GM10266 (cell line): ENCODE measurements around the gene KIFAP3.

Experiments used
- DNase-seq: peaks from one replicate; pipeline ENCODE4 v3.0.0; 2012; ENCODE audit errors: extremely low spot score
- TF ChIP-seq, protein P1 (sequence below): IDR thresholded peaks from 2 replicates; pipeline ENCODE4 v1.5.1; 2012; ENCODE audit warnings: mild to moderate bottlenecking, low read depth; ENCODE audit not compliant: control insufficient read depth, insufficient read depth; ENCODE audit errors: missing control alignments

KIFAP3 gene

DNA sequence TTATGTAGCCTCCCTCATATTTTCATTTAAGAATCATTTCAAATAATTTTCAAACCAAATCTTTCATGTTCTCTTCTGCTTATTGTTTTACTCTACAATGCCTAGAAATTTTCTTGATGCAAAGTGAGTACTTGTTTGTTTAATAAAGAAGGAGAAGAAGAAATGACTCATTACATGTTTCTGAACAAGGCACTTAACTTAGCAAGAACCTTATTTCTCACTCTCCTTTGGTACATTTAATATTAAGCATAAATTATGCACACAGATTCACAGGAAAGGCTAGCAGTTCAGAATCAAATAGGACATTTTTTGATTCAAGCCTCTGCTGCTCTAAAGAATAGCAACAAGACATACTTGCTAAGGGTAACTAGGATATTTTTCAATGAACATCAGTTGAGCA, 189.9 kb downstream of the KIFAP3 start:
- DNase-seq = no peak
- TF ChIP-seq, protein P1, sequence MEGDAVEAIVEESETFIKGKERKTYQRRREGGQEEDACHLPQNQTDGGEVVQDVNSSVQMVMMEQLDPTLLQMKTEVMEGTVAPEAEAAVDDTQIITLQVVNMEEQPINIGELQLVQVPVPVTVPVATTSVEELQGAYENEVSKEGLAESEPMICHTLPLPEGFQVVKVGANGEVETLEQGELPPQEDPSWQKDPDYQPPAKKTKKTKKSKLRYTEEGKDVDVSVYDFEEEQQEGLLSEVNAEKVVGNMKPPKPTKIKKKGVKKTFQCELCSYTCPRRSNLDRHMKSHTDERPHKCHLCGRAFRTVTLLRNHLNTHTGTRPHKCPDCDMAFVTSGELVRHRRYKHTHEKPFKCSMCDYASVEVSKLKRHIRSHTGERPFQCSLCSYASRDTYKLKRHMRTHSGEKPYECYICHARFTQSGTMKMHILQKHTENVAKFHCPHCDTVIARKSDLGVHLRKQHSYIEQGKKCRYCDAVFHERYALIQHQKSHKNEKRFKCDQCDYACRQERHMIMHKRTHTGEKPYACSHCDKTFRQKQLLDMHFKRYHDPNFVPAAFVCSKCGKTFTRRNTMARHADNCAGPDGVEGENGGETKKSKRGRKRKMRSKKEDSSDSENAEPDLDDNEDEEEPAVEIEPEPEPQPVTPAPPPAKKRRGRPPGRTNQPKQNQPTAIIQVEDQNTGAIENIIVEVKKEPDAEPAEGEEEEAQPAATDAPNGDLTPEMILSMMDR = no peak

DNA sequence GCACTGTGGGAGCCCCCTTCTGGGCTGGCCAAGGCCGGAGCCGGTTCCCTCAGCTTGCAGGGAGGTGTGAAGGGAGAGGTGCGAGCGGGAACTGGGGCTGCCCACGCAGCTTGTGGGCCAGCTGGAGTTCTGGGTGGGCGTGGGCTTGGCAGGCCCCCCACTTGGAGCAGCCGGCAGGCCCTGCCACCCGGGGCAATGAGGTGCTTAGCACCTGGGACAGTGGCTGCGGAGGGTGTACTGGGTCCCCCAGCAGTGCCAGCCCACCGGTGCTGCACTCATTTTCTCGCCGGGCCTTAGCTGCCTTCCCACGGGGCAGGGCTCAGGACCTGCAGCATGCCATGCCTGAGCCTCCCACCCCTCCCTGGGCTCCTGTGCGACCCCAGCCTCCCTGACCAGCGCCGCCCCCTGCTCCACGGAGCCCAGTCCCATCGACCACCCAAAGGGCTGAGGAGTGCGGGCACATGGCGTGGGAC, 192.4 kb downstream of the KIFAP3 start:
- DNase-seq = no peak
- TF ChIP-seq, protein P1 = no peak

DNA sequence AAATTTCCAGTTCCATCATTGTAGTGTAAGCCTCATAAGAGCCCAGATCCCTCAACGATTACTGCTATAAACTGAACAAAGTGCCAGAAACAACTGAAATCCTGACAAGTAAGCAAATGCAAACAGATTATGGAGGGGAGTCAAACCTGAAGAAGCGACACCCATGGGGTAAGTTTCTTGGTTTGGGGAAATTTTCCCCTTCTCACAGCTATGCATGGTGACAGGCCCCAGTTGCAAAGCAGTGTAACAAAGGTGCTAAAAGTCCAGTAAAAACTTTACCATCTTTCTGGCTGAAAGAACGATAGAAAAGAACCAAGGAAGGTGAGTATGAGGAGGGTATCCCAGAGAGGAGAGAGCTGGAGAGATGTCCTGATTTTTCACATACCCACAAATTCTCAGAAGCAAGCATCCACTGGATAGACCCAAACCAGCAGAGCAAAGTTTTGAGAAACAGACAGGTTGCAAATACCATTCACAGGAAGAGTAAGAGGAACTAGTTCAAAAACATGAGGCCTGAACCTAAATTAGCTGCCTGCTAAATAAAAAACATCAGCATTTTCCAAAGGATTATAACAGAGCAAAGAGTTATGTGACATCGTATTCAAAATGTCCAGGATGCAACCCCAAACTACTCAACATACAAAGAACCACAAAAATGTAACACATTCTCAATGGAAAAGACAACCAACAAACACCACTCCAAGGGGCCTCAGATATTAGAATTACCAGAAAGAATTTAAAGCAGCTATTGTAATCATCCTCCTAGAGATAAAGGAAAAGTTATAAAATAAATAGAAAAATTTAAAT, 195.3 kb downstream of the KIFAP3 start:
- TF ChIP-seq, protein P1 = no peak
- DNase-seq = no peak

DNA sequence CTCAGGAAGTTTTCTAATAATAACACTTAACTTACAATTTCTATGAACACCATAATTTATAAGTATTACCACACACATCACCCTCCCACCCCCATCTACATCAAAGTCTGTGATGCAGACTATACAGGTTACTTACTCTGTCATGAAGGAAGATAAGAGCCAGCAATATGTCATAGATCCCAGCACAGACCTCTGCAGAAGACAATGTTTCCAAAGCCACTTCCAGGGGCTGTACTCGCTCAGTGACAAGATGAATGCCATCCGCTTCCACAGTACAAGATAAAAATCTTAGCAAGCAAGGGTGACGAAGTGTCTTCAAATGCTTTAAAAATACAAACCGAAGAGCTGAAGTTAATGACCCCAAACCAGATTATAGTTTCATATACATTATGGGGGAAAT, 196.0 kb downstream of the KIFAP3 start:
- DNase-seq = no peak
- TF ChIP-seq, protein P1 = no peak

DNA sequence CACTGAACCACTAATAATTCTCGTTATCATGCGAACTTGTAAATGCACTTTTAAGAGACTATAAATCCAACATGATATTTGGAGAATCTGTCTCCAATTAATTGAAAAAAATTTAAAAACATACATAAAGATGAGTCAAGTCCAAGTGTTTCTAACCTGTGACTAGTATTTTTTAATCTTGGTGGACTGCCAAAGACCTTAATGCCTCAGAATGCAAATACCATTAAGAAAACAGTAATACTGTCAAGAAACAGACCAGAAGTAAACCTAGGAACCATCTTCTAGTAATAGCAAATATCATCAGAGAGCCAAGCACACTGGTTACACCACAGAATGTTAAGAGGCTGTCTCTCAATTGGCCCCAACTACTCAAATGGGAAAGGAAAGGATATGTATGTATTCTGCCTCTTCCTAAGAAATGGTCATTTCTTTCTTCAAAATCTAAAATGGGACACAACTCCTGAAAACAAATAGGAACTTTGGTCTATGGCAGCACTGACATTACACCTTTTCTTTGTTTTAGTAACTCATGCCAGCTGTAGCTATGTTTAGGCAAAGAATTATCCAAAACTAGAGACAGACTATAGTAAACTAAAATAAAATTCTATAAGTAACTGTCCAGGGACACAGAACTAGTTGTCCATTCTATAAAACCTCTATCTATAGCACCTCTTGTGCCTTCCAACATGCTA, 196.5 kb downstream of the KIFAP3 start:
- TF ChIP-seq, protein P1 = no peak
- DNase-seq = no peak

DNA sequence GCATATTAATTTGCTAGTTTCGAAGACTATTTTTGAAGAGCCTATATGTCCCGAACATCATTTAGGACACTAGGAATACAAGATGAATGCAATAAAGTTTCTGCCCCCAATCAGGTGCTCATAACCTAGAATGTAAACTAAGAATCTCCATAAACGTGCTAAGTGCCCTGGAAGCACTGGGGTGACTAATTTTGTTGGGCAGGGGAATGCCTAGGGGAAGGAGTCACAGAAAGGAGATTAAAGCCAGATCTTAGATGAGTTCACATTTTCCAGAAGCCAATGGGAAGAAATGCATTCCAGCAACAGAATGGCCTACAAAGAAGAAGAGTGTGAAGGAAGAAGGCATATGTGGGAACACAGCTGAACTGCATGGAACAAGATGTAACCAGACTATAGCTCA, 200.3 kb downstream of the KIFAP3 start:
- DNase-seq = no peak
- TF ChIP-seq, protein P1 = no peak
